ENCODE measurements around the gene ZNF638. TPM values are rescaled to one million over a fixed set of nuclear protein-coding genes. Genes with fewer than 3 reads are reported as not detected.

Gene ZNF638
- total RNA-seq, 1 donor from 2014 or later, result 99.9 TPM

DNA sequence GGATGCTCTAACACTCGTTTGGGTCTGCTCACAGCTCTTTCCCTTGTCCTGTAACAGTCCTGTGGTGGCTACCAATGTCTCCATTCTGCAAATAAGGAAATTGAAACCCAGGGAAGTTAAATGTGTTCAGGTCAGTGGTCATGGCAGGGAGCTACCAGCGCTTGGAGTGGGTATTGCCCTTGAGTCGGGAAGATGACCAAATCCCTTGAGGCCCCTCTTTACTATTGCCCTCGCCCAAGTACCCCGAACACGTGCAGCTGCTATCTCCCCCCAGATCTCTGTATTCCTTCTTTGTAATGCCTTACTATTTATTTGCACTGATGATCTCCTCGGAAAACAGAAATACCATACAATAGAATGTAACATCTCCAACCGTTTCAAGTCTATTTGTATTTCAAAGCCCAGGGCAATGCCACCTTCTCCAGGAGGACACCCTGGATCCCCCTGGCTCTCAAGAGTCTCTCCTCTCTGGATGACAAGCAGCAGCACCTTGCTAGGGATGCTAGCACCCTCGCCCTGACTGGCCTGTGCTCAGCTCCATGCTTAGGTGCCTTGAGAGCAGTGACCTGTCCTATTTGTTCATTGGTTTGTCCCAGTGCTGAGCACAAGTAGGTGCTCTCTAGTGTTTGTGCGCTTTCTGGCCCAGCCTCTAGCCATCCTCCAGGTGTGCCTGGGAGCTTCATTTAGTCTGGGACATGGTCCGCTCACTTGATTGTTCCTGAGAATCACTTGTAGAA, 136.9 kb downstream of the ZNF638 start:
- intact Hi-C loops (cut with micrococcal nuclease), result no loop called here

DNA sequence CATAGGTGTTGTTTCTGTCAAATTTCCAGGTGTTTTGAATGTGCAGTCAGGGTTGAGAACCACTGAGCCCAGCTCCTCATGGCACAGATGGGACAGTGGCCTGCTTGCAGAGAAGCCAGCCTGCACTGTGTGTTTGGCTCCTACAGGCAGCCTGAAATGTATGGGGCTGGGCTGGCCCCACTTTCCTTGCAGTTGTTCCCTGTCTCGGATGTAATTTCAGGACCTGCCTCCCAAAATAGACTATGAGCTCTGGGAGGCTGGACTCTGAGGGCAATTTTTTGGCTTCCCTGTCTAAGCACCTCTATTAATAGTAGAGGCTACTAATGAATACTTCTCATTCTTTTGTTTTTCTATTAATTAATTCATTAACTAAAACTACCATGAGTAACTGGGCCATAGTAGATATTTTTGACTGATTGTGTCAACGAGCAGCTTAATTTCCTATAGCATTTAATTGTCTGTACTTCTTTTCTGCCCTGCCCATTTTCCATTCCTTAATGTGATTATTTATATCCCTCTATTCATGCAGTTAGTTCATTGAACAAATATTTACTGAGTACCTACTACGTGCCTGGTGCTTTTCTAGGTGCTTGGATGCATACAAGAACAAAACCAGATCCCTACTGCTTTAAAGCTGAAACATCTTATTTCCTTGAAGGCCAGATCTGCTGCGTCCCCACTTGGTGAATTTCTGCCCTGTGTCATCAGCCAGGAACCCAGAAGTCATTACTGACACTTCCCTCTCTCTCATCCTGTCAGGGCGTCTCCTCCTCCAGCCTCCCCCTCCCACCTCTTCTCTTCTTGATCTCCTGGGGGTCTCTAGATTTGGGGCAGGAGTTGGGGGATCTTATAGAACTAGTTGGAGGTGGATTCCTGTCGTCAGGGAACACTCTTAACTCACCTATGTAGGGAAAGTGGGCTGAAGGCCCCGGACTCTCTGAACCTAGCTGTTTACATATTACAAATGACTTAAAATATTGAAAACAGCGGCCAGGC, 138.1 kb downstream of the ZNF638 start:
- intact Hi-C loops (cut with micrococcal nuclease), result no loop called here

DNA sequence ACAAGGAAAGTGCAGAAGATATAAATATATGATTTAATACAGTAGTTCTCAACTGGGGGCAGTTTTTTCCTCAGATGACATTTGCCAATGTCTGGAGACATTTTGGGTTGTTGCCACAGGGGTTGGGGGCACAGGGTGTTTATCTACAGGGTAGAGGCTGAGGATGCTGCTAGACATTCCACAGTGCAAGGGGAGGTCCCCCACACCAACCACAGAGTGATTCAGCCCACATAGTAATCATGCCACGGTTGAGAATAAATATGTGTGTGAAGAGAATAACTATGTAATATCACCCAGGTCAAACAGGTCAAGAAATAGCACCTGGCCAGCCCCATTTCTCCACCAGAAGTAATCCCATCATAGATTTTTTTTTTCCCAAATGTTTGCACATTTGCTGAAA, 139.7 kb downstream of the ZNF638 start:
- intact Hi-C loops (cut with micrococcal nuclease), result no loop called here

DNA sequence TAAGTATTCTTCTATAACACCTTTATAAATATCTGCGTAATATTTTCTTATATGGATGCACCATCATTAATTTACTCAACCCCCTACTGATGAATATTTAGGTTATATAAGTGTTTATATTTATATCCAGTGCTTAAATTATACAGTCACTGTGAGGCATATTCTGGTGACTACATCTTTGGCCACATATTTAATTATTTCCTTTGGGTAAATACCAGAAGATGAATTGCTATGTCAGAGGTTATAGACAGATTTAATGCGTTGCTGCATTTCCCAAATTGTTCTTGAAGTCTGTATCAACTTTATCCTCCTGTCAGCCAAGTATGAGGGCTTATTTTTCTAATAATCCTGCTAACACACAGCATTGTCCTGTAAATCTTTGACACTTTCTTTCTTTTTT, 140.4 kb downstream of the ZNF638 start:
- intact Hi-C loops (cut with micrococcal nuclease), result no loop called here

DNA sequence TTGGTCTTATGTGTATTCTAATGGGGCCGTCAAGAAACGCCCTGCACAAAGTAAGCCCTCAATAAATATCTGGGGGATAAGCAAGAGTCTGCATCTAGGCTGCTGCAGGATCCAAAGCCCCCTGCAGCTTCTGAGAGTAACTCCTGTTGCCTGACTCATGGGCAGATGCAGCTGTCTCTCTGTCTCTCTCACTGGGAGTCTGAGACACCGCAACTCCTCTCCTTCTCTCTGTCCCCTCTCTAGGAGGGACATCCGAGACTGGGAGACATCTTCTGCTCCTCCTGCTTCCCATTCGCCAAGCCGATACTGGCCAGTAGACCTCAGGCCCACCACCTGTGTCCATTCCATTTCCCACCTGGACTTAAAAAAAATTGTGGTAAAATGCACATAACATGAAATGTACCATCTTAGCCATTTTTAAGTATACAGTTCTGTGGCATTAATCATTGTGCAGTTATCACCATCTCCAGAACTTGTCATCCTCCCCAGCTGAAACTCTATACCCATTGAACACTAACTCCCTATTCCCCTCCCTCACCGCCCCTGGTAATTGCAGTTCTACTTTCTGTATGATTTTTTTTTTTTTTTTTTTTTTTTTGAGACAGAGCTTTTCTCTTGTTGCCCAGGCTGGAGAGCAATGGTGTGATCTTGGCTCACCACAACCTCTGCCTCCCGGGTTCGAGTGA, 141.9 kb downstream of the ZNF638 start:
- intact Hi-C loops (cut with micrococcal nuclease), result no loop called here

DNA sequence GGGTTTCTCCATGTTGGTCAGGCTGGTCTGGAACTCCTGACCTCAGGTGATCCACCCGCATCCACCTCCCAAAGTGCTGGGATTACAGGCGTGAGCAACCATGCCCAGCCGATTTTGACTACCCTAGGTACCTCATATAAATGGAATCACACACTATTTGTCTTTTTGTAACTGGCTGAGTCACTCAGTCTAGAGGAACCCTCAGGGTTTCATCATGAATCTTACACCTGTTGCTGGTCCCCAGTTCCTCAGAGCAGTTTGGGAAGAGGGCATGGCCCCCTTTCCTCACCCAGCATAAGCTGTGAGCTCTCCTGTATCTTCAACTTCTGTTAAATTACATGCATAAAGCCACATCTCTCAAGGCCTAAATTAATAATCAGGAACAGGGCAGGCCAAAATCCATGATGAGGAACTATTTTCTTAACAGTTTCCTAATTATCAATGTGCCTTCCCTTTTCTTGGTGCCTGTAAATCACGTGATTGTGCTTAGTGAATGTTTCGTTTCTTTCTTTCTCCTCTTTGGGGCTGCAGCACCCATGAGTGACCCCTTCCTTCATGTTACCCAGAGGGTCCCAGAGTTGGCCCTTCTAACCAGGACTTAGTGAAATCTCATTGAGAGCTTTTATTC, 142.6 kb downstream of the ZNF638 start:
- intact Hi-C loops (cut with micrococcal nuclease), result no loop called here

DNA sequence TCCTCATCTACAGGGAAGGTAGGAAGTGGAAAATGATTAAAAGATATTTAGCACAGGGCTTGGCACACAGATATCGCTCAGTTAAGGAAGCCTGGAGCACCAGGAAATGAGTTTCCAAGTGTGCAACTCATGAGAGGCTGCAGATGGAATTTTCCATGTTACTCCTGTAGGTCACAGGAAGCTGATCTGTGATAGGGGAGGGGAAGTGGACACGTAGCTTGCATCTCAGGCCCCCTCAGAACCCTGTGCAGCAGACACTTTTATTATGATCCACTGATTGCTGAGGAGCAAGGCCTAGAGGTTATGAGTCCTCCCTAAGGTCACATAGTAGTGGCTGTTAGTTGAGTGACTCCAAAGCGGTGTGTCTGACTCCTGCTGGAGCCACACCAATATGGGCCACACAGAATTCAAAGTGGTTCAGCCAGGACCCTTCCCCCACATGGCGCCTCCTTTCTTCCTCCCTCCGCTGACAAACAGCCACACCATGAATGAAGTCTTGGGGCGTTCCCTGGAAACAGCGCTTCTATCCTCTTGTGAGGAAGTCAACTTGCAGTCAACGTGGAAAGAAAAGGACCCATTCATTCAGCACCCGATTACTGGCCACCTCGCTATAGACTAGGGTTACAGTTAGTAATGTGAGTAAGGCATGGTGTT, 143.3 kb downstream of the ZNF638 start:
- intact Hi-C loops (cut with micrococcal nuclease), result no loop called here

DNA sequence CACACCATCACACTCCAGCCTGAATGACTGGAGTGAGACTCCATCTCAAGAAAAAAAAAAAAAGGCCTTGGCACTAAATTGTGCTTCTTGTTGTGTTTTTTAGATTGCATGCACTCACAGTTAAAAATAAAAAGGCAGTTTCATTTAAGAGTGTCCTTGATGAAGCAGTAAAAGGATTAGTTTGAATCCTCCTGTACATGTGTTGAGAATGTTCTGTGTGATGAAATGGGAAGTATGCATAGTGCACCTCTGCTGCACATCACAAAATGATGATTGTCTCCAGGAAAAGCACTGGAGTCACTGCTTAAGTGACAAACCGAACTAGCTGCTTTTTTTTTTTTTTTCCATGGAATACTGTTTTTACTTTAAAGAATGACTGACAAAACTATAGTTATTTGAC, 144.9 kb downstream of the ZNF638 start:
- intact Hi-C loops (cut with micrococcal nuclease), result no loop called here

DNA sequence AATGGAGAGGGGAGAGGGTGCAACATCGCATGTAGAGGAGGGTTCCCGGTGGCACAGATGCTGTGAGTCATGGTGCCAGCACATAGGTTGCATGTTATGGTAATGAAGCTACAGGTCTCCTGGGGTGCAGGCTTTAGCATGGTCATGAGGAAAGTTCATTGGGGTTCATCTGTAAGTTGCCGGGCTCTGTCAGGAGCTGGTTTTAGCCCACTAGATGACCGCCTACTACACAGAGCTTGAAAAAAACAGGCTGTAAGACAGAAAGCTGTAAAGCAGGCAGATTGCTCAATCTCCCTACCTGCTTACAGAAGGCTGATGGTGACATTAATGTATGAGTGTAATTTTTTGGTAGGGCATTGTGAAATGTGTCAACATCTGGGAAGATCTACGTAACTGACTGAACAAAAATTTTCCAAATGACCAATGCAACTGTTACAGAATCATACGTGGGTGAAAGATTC, 145.7 kb downstream of the ZNF638 start:
- intact Hi-C loops (cut with micrococcal nuclease), result no loop called here

DNA sequence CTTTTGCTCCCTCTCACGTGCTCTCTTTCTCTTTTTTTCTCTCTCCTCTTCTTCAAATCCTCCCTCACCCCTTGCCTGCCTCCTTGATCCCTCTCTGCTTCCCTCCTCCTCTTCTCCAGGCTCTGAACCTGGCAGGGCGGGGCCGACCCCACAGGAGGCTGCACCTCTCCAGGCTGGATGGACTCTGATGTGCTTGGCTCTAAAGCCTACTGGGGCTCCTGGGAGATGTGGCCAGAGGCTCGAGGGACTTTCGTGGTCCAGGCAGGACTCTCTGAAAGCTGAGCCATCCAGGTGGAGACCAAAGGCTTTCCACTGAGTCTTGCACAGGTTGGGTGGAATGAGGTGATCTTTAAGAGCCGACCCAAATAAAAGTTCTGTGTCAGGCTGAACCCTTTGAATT, 147.2 kb downstream of the ZNF638 start:
- intact Hi-C loops (cut with micrococcal nuclease), result no loop called here

DNA sequence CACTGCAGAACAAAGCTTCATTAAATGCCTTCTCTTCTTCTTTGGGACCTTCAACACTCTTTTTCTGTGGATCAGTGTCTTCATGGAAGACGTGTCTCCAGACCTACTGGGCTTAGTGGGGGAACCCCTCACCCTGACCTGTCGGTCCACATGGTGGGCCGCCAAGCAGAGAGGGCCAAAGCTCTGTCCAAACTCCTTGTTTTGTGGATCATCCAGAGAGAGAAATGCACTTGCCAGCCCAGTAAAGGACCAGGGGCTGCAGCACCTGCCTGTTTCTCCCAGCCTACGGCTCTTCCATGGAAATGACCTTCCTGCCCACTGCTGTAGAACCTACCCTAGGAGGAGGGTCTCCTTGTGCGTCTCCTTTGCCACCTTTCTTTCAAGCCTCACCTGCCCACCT, 147.7 kb downstream of the ZNF638 start:
- intact Hi-C loops (cut with micrococcal nuclease), result no loop called here

DNA sequence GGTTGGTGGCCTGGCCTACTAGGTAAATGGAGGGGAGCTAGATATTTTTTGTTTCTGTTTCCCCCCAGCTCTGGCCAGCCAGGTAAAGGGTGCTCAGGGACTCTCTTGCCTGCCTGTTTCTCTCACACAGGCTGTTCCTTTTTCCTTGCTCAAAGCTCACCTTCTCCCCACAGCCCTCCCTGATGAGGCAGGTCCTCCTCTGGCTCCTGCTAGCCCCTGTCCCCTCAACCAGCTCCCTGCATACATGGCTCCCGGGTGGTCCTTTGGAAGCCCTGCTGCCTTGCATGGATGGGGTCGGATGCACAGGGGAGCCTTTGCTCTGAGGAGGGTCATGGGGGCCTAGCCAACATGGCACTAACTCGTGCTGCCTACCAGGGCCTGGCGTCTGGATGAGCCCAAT, 149.5 kb downstream of the ZNF638 start:
- intact Hi-C loops (cut with micrococcal nuclease), result no loop called here

DNA sequence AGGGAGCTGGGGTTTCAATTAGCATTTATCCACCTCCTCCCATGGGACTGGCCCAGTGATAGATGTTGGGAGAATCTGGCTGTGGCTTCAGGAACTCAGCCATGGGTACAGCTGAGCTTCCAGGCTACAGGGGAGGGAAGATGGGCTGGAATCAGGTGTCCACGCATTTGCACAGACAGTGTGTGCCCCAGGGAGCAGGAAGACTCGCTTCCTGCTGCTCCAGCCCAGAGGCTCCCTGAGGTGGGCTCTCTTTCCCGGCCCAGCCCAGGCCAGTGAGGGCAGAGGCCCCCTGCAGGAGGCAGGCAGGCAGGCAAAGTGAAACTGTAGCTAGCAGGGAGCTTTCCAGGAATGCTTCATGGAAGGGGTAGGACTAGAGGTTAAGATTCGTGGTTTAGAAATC, 150.5 kb downstream of the ZNF638 start:
- intact Hi-C loops (cut with micrococcal nuclease), result no loop called here

DNA sequence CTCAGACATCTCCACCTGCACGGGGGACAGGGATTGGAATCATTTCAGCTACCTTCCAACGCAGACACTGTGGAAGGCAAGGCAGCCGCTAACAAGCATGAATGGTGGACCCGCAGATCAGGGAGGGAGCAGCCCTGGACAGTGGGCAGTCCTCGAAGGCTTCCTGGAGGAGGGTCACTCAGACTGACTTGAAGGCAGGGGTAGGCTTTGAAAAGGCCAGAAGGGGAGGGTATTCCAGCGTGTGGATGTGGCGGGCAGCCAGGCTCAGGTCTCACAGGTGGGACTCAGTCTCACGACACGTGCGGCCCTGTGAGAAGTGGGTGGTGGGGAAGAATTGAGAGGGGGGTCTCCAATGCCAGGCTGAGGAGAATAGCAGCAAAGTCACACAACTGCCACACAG, 151.7 kb downstream of the ZNF638 start:
- intact Hi-C loops (cut with micrococcal nuclease), result no loop called here

DNA sequence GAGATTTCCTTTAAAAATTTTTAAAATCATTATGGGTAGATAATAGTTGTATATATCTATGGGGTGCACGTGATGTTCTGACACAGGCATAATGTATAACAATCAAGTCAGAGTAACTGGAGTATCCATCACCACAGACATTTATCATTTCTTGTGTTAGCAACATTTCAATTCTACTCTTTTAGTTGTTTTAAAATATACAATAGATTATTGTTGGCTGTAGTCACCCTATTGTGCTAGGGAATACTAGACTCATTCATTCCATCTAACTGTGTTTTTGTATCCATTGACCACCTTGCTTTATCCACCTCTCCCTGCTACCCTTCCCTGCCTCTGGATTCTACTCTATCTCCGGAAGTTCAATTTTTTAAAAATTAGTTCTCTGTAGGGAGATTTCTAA, 152.8 kb downstream of the ZNF638 start:
- intact Hi-C loops (cut with micrococcal nuclease), result no loop called here

Other genes with a start within 250 kb of the ZNF638 start
- 16.3 and 17.4 TPM in 2 replicates for gene MCEE, start 201.6 kb upstream of the ZNF638 start, total RNA-seq
- 42.5 and 43.5 TPM in 2 replicates for gene MPHOSPH10, start 201.1 kb upstream of the ZNF638 start, total RNA-seq
- gene PAIP2B, start 104.7 kb upstream of the ZNF638 start, total RNA-seq, result 0.66 and 0.74 TPM in 2 replicates
- gene DYSF, start 121.8 kb downstream of the ZNF638 start, total RNA-seq, result 0.12 and 0.17 TPM in 2 replicates